ENCODE data around the gene CWF19L1. TPM values are rescaled to one million over a fixed set of nuclear protein-coding genes. Genes with fewer than 3 reads are reported as not detected.
"Not testable (repeated sequence)": the region's sequence is repeated elsewhere in the genome, so short reads cannot be mapped to it uniquely, and the experiment has no call there.

Gene CWF19L1
- total and polyA plus RNA-seq, 2 experiments from 2014 or later: 15.8 to 34.4 TPM

DNA sequence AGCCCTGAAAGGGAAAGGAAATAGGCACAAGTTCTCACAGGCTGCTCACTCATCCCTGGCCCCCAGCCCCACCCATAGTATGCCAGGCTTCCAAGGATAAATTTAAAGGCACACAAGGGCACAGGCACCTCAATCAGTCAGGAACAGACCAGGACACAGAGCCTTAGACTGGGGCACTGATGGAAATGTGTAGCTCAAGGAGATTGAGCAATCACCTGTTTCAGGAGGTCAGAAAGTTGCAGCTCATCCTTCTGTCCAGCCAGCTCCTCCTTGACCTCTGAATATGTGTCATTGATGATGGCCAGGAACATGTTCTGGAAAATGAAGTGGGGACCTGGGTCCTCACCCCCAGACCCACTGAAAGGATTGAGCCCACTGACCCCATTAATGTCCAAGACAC is 25.6 kb upstream of the CWF19L1 start (continued):
- TF ChIP-seq ZNF462 (CRISPR knock-in tag; IDR thresholded peaks at IDR 0.05) (no peak), CTCF (conservative IDR thresholded peaks at IDR 0.05; ENCODE audit: low read depth in 2 of 2) (no peak)

- H3K36me3 ChIP-seq (ENCODE audit: insufficient read depth); DNase-seq (ENCODE audit: low spot score); H3K4me1 ChIP-seq (ENCODE audit: insufficient read depth); H4K20me1 ChIP-seq (replicated peaks; ENCODE audit: insufficient read depth); H3K9me3 Mint-ChIP-seq; H3K4me3 ChIP-seq; H3K27ac ChIP-seq (ENCODE audit: low read depth); H3K27me3 ChIP-seq (ENCODE audit: insufficient read depth); H3K4me3 Mint-ChIP-seq; H3K4me2 ChIP-seq; H3F3A ChIP-seq (replicated peaks; ENCODE audit: low read depth); H3K27me3 Mint-ChIP-seq (ENCODE audit: insufficient read depth, low read depth, poor library complexity); H3K36me3 Mint-ChIP-seq (ENCODE audit: low read depth); H3K79me2 ChIP-seq (replicated peaks; ENCODE audit: insufficient read depth); H2AFZ ChIP-seq; ATAC-seq: not testable (repeated sequence)
- H3K27ac Mint-ChIP-seq: 0 out of 2 replicates have a peak overlapping the region, but pooled peaks have one; percentile 5
- peaks cover 17% of the 10 kb centered on the region for H3K4me1 Mint-ChIP-seq
- H3K9me2 ChIP-seq (ENCODE audit: insufficient read depth): 0 out of 2 replicates have a peak, but pooled peaks cover 10% of the 10 kb centered on the region
These were observed 24.9 kb upstream of the CWF19L1 start for GRCh38 chr10:100292300-100292699.
